ENCODE data around the gene ADCY1.

- TF ChIP-seq CTCF (conservative IDR thresholded peaks at IDR 0.05 in 1 of 2, IDR thresholded peaks at IDR 0.05 in 1 of 2; ENCODE audit: low read depth in 1 of 2, low read length in 2 of 2) (no peak), EZH2 (IDR thresholded peaks at IDR 0.05; ENCODE audit: low read length, missing control alignments) (no peak)
Measured at GRCh38 chr7:45708046-45708950, 134.1 kb downstream of the ADCY1 start.
